ENCODE results near the gene SSBP1. TPM values are rescaled to one million over a fixed set of nuclear protein-coding genes. Genes with fewer than 3 reads are reported as not detected.

Gene SSBP1
- total and polyA plus RNA-seq, 2 of the 8 experiments (the other 6 are each of a cell fraction or from before 2014, with no cell fraction given) = 136 to 254 TPM

DNA sequence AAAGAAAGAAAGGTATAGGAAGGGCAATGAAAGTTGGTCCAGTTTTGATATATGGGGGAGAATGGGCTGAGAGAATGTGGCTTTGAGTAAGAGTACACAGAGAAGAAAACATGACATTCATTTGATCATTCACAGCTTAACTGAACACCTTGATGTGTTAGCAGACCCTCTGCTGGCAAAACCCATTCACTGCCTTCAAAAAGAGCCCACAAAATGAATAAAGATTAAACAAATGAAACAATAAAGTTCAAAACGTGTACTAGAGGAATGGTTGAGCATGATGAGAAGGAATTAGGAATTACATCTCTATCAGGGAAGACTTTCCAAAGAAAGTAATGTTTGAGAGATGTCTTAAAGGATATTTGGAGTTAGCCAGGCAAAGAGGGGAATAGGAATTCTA is 27.9 kb upstream of the SSBP1 start (continued):
- TF ChIP-seq, protein P1, sequence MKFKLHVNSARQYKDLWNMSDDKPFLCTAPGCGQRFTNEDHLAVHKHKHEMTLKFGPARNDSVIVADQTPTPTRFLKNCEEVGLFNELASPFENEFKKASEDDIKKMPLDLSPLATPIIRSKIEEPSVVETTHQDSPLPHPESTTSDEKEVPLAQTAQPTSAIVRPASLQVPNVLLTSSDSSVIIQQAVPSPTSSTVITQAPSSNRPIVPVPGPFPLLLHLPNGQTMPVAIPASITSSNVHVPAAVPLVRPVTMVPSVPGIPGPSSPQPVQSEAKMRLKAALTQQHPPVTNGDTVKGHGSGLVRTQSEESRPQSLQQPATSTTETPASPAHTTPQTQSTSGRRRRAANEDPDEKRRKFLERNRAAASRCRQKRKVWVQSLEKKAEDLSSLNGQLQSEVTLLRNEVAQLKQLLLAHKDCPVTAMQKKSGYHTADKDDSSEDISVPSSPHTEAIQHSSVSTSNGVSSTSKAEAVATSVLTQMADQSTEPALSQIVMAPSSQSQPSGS (IDR thresholded peaks at IDR 0.05; ENCODE audit: low read length) = no peak
- TF ChIP-seq, protein P2, sequence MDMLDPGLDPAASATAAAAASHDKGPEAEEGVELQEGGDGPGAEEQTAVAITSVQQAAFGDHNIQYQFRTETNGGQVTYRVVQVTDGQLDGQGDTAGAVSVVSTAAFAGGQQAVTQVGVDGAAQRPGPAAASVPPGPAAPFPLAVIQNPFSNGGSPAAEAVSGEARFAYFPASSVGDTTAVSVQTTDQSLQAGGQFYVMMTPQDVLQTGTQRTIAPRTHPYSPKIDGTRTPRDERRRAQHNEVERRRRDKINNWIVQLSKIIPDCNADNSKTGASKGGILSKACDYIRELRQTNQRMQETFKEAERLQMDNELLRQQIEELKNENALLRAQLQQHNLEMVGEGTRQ (IDR thresholded peaks at IDR 0.05; ENCODE audit: low read length) = no peak
